Loucy (cell line): ENCODE measurements around the gene DAB2.

Experiments used
- EZH2phosphoT487 ChIP-seq: fragments of 200-600 bp; IDR thresholded peaks from 2 replicates; pipeline ENCODE4 v1.6.1; 2018; ENCODE audit warnings: antibody characterized with exemption, mild to moderate bottlenecking, moderate library complexity, borderline replicate concordance
- TF ChIP-seq, protein P1 (sequence below): fragments of 200-600 bp; sonication (generic); conservative IDR thresholded peaks from 2 replicates; pipeline ENCODE4 v1.5.1; 2014; ENCODE audit warnings: mild to moderate bottlenecking, antibody characterized with exemption, low read length

DNA sequence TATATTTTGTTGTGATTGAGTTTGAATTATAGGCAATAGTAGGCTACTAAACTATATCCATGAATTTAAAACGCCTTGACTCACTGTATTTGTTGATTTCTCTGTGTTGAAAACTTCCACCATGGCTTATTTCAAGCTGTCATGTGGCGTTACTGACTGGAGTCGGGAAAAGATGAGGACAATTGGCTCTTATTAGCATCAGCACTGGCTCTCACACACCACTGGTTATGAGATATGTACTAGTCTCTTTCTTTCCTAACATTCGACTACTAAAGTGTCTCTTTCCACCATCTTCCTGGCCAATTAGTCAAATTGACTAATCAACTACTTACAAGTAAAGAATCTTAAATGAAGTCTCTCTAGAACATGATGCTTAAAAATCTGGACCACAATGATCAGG is 9.1 kb upstream of the DAB2 start:
- TF ChIP-seq, protein P1, sequence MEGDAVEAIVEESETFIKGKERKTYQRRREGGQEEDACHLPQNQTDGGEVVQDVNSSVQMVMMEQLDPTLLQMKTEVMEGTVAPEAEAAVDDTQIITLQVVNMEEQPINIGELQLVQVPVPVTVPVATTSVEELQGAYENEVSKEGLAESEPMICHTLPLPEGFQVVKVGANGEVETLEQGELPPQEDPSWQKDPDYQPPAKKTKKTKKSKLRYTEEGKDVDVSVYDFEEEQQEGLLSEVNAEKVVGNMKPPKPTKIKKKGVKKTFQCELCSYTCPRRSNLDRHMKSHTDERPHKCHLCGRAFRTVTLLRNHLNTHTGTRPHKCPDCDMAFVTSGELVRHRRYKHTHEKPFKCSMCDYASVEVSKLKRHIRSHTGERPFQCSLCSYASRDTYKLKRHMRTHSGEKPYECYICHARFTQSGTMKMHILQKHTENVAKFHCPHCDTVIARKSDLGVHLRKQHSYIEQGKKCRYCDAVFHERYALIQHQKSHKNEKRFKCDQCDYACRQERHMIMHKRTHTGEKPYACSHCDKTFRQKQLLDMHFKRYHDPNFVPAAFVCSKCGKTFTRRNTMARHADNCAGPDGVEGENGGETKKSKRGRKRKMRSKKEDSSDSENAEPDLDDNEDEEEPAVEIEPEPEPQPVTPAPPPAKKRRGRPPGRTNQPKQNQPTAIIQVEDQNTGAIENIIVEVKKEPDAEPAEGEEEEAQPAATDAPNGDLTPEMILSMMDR: no peak
- TF ChIP-seq EZH2phosphoT487: no peak
